AG10803 (cell line): ENCODE data around the gene CDC42BPG.
"Not testable (repeated sequence)": the region's sequence is repeated elsewhere in the genome, so short reads cannot be mapped to it uniquely, and the experiment has no call there.

Source experiments
- DNase-seq: peaks from one replicate; pipeline ENCODE4 v3.0.0; 2010; ENCODE audit warnings: low read depth
- H3K4me3 ChIP-seq: 2 replicates; pipeline ENCODE4 v1.5.1; 2011; ENCODE audit warnings: mild to moderate bottlenecking, low read length, control low read depth
- TF ChIP-seq, protein P1 (sequence below): conservative IDR thresholded peaks from 2 replicates; pipeline ENCODE4 v1.5.1; 2011; ENCODE audit warnings: mild to moderate bottlenecking, low read length, control low read depth, inconsistent platforms

Gene CDC42BPG

DNA sequence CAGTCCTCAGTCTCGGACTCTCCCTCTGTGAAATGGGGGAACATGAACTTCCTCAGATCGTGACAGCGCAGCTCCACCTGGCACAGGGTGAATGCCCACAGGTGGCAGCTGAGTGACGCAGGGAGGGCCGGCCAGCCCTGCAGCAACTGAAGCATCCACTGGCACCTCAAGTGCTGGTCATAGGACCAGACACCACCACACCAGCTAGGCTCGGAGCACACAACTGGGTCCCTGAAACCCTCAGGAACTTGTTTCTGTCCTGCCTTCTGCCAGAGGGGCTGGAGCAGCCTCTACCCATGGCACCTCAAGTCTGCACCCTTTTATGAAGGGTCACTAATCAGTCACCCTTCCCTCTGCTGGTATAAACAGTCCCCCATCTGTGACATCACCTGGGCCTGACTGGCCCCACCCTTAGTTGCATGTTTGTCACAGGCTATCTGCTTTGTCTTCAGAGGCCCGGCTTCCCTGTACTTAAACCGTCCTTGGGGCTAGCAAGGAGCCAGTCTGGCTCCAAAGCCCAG is 7.4 kb upstream of the CDC42BPG start:
- no peak overlapping the region for H3K4me3 ChIP-seq
- DNase-seq: no peak
- TF ChIP-seq, protein P1, sequence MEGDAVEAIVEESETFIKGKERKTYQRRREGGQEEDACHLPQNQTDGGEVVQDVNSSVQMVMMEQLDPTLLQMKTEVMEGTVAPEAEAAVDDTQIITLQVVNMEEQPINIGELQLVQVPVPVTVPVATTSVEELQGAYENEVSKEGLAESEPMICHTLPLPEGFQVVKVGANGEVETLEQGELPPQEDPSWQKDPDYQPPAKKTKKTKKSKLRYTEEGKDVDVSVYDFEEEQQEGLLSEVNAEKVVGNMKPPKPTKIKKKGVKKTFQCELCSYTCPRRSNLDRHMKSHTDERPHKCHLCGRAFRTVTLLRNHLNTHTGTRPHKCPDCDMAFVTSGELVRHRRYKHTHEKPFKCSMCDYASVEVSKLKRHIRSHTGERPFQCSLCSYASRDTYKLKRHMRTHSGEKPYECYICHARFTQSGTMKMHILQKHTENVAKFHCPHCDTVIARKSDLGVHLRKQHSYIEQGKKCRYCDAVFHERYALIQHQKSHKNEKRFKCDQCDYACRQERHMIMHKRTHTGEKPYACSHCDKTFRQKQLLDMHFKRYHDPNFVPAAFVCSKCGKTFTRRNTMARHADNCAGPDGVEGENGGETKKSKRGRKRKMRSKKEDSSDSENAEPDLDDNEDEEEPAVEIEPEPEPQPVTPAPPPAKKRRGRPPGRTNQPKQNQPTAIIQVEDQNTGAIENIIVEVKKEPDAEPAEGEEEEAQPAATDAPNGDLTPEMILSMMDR: no peak

GRCh38 chr11:64850979-64851567 is 6.6 kb upstream of the CDC42BPG start:
- TF ChIP-seq, protein P1: no peak
- DNase-seq: no peak
- no peak overlapping the region for H3K4me3 ChIP-seq

DNA sequence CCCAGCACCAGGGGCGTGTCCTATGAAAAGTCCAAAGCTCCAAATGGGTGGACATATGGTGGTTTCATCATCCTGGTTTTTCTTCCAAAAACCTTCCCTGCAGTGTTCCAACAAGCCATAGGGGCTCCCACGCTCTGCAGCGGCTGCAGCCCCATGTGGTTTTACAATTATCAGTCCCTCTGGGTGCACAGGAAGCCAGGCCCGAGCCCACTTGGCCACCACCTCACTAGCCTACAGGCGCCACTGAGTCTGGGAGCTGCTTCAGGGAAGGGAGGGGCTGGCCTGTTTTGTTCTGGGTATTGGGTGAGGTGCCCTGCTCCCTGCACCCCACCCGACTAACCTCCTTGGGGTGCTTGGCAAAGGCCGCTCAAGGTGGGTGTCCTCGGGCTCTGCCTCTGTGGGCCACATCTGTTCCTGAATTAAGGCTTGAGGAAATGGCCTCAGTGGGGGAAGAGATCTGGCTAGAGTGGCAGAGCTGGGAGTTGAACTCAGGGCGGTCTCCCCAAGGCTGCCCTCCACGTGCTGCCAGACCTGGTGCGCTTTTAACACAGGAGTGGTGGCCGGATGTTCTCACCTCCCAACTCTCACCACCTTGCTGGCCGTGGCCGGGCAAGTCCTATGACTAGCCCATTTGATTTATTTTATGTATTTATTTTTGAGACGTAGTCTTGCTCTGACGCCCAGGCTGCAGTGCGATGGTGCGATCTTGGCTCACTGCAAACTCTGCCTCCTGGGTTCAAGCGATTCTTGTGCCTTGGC is 5.3 kb upstream of the CDC42BPG start:
- TF ChIP-seq, protein P1: peak; percentile 49
- H3K4me3 ChIP-seq: no peak overlapping the region
- DNase-seq: peak; percentile 60

DNA sequence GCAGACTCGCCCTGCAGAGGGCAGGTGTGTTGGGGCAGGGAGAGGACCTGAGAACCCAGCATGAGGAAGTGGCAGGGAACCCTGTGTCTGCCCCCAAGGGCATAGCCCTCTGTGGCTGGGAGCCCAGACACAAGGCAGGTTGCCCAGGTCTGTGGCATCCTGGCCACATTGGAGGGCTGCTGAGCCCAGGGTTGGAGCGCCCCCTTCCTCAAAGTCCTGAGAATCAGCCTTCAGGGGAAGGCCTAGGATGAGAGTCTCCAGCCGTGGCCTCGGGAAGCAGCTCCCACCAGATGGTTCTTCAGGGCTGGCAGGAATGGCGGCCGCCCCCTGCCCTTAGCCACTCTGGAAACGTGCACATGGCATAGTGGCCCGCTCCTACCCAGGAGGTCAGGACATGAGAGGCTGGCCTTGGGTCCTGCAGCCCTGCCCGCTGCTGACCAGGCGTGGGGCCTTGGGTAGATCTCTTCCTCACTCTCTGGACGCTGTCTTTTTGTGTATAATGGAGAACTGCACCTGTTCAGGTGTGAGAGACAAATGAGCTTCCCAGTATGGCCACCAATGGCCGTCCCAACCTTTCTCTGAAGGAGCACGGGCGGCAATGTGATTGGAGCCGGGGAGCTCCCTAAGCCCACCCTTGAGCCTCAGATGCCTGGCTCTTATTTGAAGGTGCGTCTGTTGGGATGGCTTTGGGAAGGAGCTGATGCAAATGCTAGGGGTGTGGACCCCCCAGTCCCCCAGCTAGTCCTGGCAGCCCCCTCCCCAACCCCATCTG is 4.6 kb upstream of the CDC42BPG start:
- no peak for DNase-seq
- TF ChIP-seq, protein P1: no peak

GRCh38 chr11:64848214-64848825 is 3.9 kb upstream of the CDC42BPG start:
- no peak overlapping the region for H3K4me3 ChIP-seq
- TF ChIP-seq, protein P1: no peak
- no peak for DNase-seq

More for the DNA sequence above, 4.6 kb upstream of the CDC42BPG start:
- no peak overlapping the region for H3K4me3 ChIP-seq

- H3K4me3 ChIP-seq: no peak overlapping the region
- TF ChIP-seq, protein P1: peak; percentile 87
Measured at GRCh38 chr11:64846998-64847666, 2.7 kb upstream of the CDC42BPG start.

DNA sequence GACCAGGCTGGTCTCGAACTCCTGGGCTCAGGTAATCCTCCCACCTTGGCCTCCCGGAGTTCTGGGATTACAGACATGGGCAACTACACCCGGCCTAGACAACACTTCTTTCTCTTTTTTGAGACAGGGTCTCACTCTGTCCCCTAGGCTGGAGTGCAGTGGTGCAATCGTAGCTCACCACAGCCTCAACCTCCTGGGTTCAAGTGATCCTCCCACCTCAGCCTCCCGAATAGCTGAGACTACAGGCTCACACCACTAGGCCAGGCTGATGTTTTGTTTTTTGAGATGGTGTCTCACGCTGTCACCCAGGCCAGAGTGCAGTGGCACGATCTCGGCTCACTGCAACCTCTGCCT is 1.3 kb upstream of the CDC42BPG start:
- DNase-seq, H3K4me3 ChIP-seq: not testable (repeated sequence)

More at GRCh38 chr11:64846998-64847666, 2.7 kb upstream of the CDC42BPG start:
- DNase-seq: peak; percentile 82
